ENCODE measurements around the gene GSTO2.
"Not testable (repeated sequence)": the region's sequence is repeated elsewhere in the genome, so short reads cannot be mapped to it uniquely, and the experiment has no call there.

Gene GSTO2

GRCh38 chr10:104268713-104269645, at the start of gene GSTO2:
TSS of gene GSTO2 (plus strand) at chr10:104269184. CDS start at chr10:104274916, 5,732 bp downstream.
- DNase-seq = peak; percentile 94 to 99 (median 98)

GRCh38 chr10:104220522-104220921, 48.5 kb upstream of the GSTO2 start:
- no peak for DNase-seq

GRCh38 chr10:104223304-104223703, 45.7 kb upstream of the GSTO2 start:
- no peak for DNase-seq

- no peak for DNase-seq
Measured at GRCh38 chr10:104230490-104230889, 38.5 kb upstream of the GSTO2 start.

GRCh38 chr10:104231784-104232612, 37.0 kb upstream of the GSTO2 start, which contains the start of gene CFAP43:
TSS of gene CFAP43 (minus strand) at chr10:104232364. CDS start at chr10:104232246, 118 bp downstream.
- DNase-seq = peak; percentile 97 to 99 (median 99)

GRCh38 chr10:104232613-104233102, 36.3 kb upstream of the GSTO2 start:
- peak in 1 of 6 experiments; percentile 23 for DNase-seq

GRCh38 chr10:104233817-104234216, 35.2 kb upstream of the GSTO2 start:
- no peak for DNase-seq

- peak in 1 of 6 experiments; percentile 6 for DNase-seq
Measured at GRCh38 chr10:104234934-104235333, 34.0 kb upstream of the GSTO2 start.

GRCh38 chr10:104235801-104236200, 33.2 kb upstream of the GSTO2 start:
- no peak for DNase-seq

- no peak for DNase-seq
Measured at GRCh38 chr10:104240078-104240477, 28.9 kb upstream of the GSTO2 start.

- no peak for DNase-seq
Measured at GRCh38 chr10:104242545-104242944, 26.4 kb upstream of the GSTO2 start.

- not testable (repeated sequence) for DNase-seq
Measured at GRCh38 chr10:104243009-104243408, 26.0 kb upstream of the GSTO2 start.

GRCh38 chr10:104243512-104243911, 25.5 kb upstream of the GSTO2 start:
- DNase-seq = no peak

- no peak for DNase-seq
Measured at GRCh38 chr10:104245066-104245632, 23.8 kb upstream of the GSTO2 start.

GRCh38 chr10:104246976-104247375, 22.0 kb upstream of the GSTO2 start:
- no peak for DNase-seq

- no peak for DNase-seq
Measured at GRCh38 chr10:104247513-104248146, 21.4 kb upstream of the GSTO2 start.

GRCh38 chr10:104248931-104249330, 20.1 kb upstream of the GSTO2 start:
- DNase-seq = not testable (repeated sequence)

GRCh38 chr10:104250371-104250770, 18.6 kb upstream of the GSTO2 start:
- no peak for DNase-seq

- no peak for DNase-seq
Measured at GRCh38 chr10:104251443-104251842, 17.5 kb upstream of the GSTO2 start.

- DNase-seq = no peak
Measured at GRCh38 chr10:104252368-104252767, 16.6 kb upstream of the GSTO2 start.

- DNase-seq = no peak
Measured at GRCh38 chr10:104253106-104253505, 15.9 kb upstream of the GSTO2 start.
